ENCODE data around the gene E2F8.

Gene E2F8

GRCh38 chr11:19218216-19218615 lies 22.5 kb downstream of the E2F8 start:
- no peak for DNase-seq

DNA sequence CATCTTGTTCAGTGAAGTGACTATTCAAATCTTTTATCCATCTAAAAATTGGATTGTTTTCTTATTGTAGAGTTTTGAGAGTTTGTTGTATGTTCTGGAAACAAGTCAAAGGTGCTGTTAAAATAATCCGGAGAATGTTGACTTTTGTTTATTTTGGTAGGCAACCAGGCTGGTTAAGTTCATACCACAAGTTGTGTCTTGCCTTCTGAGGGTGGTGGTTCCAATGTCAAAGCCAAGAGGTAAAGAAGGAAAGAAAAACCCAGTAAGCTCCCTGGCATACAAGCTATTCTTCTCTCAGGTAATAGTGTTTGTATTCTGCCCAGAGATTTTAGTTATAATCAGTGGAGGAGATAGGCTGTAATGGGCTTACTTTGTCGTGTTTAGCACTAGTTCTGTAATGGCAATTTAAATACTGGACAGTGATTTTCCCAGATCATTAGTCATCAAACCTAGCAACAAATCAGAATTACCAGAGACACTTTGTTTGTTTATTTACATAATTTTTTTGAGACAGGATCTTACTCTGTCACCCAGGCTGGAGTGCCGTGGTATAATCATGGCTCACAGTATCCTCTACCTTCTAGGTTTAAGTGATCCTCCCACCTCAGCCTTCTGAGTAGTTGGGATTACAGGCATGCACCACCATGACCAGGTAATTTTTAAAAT lies 23.9 kb downstream of the E2F8 start:
- no peak for DNase-seq

- DNase-seq, result no peak
Observed at GRCh38 chr11:19216021-19216420, 24.7 kb downstream of the E2F8 start.

- no peak for DNase-seq
Observed at GRCh38 chr11:19209617-19210370, 31.0 kb downstream of the E2F8 start.

- DNase-seq, result no peak
Observed at GRCh38 chr11:19208959-19209546, 31.7 kb downstream of the E2F8 start.

- no peak for DNase-seq
Observed at GRCh38 chr11:19208181-19208580, 32.6 kb downstream of the E2F8 start.

- no peak for DNase-seq
Observed at GRCh38 chr11:19204836-19205235, 35.9 kb downstream of the E2F8 start.

GRCh38 chr11:19201737-19202605 lies 38.8 kb downstream of the E2F8 start, which contains the start of gene CSRP3:
Gene CSRP3 (minus strand): TSS chr11:19201983. CDS start chr11:19192448, 9,535 bp downstream.
- no peak for DNase-seq

- DNase-seq, result no peak
Observed at GRCh38 chr11:19200410-19201201, 40.1 kb downstream of the E2F8 start.

DNA sequence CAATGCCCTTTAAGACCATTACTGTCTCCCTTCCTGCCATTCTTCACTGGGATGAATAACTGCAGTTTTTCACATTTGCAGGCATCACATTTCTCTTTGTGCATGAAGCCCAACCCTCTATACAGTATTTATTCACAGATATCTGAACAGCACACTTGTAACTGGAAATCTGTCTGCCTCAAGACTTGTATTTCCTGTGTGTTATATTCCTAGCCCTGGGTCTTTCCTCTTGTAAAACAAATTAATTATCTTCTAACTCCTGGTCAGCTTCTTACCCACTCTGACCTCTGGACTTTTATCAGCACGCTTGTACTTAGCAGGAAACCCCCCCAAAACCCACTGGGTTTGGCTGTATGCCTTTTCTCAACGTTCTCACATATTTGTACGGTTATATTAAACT lies 41.0 kb downstream of the E2F8 start:
- no peak for DNase-seq

- no peak for DNase-seq
Observed at GRCh38 chr11:19199048-19199447, 41.7 kb downstream of the E2F8 start.

- no peak for DNase-seq
Observed at GRCh38 chr11:19196432-19196831, 44.3 kb downstream of the E2F8 start.

DNA sequence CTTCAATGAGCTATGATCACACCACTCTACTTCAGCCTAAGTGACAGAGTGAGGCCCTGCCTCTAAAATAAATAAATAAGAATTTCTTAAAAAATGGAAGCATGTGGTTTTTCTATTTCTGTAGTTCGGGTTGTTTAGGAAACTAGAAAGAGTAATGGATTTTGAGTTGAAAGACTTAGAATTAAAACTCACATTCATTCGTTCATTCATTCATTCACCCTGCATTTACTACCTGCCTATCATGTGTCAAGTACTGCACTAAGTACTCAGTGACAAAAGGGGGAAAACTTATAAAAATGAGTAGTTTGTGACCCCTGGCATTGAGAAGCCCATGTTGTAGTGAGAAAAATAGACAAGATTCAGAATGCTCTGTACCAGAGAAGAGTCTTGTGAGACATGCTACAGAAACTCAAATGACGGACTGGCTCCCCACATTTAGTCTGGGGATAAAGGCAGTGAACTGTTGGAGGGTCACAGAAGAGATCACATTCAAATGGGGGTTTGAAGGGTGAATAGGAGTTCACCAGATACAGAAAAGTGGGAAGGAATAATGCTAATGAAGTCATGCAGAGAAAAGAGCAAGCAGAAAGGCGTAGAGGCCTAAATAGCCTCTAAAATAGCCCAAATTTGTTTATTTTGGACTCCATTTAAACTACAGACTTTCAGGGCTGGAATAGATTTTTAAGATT lies 46.0 kb downstream of the E2F8 start:
- DNase-seq, result no peak

- no peak for DNase-seq
Observed at GRCh38 chr11:19193916-19194315, 46.8 kb downstream of the E2F8 start.

DNA sequence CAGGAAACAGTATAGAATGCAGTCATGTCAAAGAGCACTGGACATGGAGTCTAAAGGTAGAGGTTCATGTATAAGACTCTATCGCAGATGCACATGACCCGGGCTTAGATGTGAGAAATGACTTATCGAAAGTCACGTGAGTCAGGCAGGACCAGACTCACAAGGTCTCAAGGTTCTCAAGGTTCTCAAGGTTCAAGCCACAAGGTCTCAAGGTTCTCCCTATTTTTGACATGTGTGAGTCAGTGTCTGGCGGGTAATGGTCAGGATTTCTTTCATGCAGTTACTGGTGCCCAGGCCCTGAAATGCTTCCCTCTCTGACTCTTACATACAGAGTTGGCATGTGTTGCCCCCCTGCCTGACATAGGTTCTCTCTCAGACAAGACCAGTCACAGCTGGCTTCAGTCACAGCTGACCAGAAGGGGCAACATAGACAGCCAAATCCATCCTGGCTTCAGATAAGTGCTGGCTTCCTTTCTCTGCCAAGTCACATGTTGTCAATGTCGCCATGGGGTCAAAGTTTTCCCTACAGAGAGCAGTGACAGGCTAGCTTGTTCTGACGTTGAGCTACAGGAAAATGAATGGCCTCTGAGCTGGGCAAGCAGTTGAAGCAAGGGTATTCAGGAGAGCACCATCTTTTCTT lies 49.1 kb downstream of the E2F8 start:
- no peak for DNase-seq

DNA sequence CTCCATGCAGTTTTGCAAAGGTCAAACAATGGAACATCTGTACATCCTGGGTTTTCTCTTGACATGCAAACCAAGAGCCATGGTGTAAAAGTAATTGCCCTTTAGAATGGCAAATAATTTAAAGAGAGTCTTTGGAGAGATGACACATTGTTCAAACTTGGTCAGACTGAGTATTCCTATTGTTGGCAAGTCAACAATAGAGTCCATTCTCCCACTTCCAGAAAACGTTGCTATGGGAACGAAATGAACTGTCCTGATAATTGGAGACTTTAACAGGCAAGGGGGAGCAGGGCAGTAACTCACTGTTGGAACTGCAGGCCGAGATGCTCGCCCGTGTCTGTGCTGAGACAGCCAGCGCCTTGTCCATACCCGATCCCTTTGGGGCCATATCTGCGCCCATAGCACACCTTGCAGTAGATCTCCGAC lies 52.9 kb downstream of the E2F8 start:
- no peak for DNase-seq

- DNase-seq, result no peak
Observed at GRCh38 chr11:19187114-19187832, 53.5 kb downstream of the E2F8 start.

DNA sequence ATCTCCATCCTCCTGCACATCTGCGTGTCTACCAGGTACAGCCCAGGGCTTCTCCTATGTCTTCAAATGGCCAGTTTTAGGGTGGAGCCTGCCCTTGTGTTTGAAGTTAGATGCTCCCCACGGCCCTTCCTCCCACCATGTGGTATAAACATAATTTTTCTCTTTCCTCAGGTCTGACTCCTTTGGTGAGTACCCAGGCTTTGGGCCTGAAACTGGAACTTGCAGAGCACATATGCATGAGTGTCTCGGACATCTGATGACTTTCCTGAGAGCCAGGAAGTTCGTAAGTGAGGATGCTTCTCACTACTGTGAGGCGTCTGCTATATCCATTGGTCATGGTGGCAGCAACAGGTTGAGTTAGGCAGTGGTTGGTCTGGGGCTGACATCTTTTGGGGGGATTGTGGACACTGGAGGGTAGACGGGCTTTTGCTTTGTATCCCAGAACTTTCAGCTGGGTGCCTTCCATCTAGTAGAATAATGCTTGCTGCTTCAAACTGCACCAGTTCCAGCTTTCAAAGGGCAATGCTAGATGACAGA lies 55.2 kb downstream of the E2F8 start:
- DNase-seq, result no peak

DNA sequence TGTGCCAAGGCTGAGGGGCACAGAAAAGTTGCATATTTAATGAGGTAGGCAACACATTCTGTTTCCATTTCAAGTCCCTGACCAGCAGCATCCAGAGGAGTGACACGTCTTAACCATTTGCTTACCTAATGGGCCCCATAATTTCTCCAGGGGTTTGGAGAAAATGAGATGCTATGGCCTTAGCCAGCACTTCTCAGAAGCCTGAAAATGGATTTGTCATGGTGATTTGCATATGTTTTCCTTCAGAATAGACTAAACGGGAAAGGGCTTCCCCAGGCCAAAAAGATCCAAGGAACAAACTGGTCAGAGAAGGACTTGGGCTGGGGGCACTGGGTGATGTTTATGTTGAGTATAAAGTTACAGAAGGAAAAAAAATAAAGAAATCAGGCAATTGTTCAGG lies 55.7 kb downstream of the E2F8 start:
- DNase-seq, result no peak

DNA sequence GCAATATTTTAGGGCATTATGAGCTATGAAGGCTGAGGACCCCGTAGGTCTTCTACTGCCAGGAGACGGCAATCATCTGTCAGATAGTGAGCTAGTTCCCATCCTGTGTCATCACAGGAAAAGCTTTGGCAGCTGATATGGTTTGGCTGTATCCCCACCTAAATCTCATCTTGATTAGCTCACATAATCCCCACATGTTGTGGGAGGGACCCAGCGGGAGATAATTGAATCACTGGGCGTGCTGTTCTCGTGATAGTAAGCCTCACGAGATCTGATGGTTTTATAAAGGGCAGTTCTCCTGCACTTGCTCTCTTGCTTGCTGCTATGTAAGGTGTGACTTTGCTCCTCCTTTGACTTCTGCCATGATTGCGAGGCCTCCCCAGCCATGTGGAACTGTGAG lies 57.1 kb downstream of the E2F8 start:
- no peak for DNase-seq
